ENCODE measurements around the gene XIRP2. TPM values are rescaled to one million over a fixed set of nuclear protein-coding genes. Genes with fewer than 3 reads are reported as not detected.

Gene XIRP2
- total and polyA plus RNA-seq, 2 of the 8 experiments (the other 6 are each of a cell fraction or from before 2014, with no cell fraction given), result 0.11 TPM; not detected in 1

DNA sequence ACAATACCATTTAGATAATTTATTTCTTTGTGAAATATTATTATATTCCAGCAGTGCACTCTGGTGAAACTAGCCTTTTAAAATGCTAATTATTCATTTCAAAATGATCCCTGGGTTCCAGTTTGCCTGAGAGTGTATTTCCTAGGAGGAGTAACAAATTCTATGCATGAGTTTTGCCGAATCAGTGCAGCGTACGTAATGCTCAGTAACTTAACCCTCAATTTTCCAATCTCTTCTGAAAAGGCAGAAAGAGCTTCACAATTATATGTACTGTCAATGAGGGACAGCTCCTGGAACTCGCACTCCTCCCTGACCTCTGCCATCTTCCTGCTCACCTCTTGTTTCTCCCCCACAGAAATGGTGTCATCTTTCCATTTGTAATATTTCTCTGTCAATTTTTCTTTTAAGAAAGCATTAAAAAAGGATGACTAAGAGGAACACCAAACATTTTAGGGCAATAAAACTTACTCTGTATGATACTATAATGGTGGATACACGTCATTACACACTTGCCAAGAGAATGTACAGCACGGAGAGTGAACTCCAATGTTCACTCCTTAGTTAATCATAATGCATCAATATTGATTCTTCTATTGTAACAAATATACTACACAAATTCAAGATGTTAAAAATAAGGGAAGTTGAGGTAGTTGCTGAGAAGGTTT lies 25.7 kb upstream of the XIRP2 start:
- Histone ChIP-seq H2BK120ac (replicated peaks; ENCODE audit: low read depth, low read length) (no peak overlapping the region), H2BK12ac (ENCODE audit: low read depth, low read length) (no peak overlapping the region), H3K18ac (ENCODE audit: extremely low read depth, low read length) (no peak overlapping the region), H3K23ac (ENCODE audit: insufficient read length) (no peak overlapping the region), H4K5ac (ENCODE audit: insufficient read length, low read depth, low read length) (no peak overlapping the region), H3K4me2 (ENCODE audit: insufficient read depth in 1 of 2, low read depth in 2 of 2, low read length in 2 of 2) (no peak overlapping the region), H3K4me1 (replicated peaks in 1 of 4; ENCODE audit: control insufficient read depth in 3 of 4, insufficient read depth in 4 of 4, low read length in 3 of 4) (no peaks in the 10 kb centered on the region), H3K79me1 (ENCODE audit: low read depth, low read length) (no peaks in the 10 kb centered on the region), H2AK5ac (ENCODE audit: low read depth, low read length) (no peak overlapping the region), H2BK15ac (ENCODE audit: low read length) (no peak overlapping the region), H3K56ac (replicated peaks; ENCODE audit: insufficient read length, low read depth, low read length) (no peak overlapping the region), H4K91ac (replicated peaks; ENCODE audit: insufficient read length, low read length) (no peak overlapping the region), H3K4me3 (ENCODE audit: extremely low read depth in 1 of 4, insufficient read depth in 2 of 4, low read depth in 3 of 4, low read length in 4 of 4) (no peak overlapping the region), H4K20me1 (replicated peaks in 1 of 2; ENCODE audit: control insufficient read depth in 1 of 2, insufficient read depth in 2 of 2, low read length in 2 of 2) (no peaks in the 10 kb centered on the region), H3K79me2 (ENCODE audit: control insufficient read depth in 1 of 2, insufficient read depth in 2 of 2, low read length in 2 of 2) (no peaks in the 10 kb centered on the region), H3K27ac (ENCODE audit: low read depth, low read length) (no peak overlapping the region), H3K36me3 (ENCODE audit: control insufficient read depth in 2 of 4, insufficient read depth in 4 of 4, low read length in 3 of 4) (no peaks in the 10 kb centered on the region), H3K4ac (replicated peaks; ENCODE audit: insufficient read length, low read depth, low read length) (no peak overlapping the region), H3K23me2 (ENCODE audit: low read depth, low read length) (no peaks in the 10 kb centered on the region), H3K9me3 (ENCODE audit: insufficient read depth in 2 of 2, low read depth in 1 of 2, low read length in 1 of 2) (no peaks in the 10 kb centered on the region), H2BK20ac (ENCODE audit: low read length) (no peak overlapping the region), H3K14ac (ENCODE audit: insufficient read length) (no peak overlapping the region), H2AFZ (ENCODE audit: low read length) (no peak overlapping the region), H3K9ac (replicated peaks in 1 of 4; ENCODE audit: extremely low read depth in 1 of 4, low read depth in 3 of 4, low read length in 3 of 4) (no peak overlapping the region), H4K8ac (ENCODE audit: extremely low read depth, insufficient read depth, low read length) (no peak overlapping the region), H3K27me3 (replicated peaks in 1 of 4; ENCODE audit: control insufficient read depth in 3 of 4, extremely low read depth in 1 of 4, insufficient read depth in 3 of 4, low read length in 3 of 4) (no peaks in the 10 kb centered on the region), H2BK5ac (ENCODE audit: low read depth, low read length) (no peak overlapping the region)
- CTCF ChIA-PET (ENCODE audit: partially characterized antibody), result no interaction called here
- 78% methylated on average over 6 of the region's 6 CpGs; no CpG with 5 or more reads in 1 of the 2 experiments for WGBS, 2 experiments (ENCODE audit: extremely low coverage in 1 of 2, insufficient coverage in 1 of 2, insufficient read length in 1 of 2, insufficient replicate concordance in 2 of 2, low coverage in 1 of 2, low lambda C conversion rate in 2 of 2, missing lambda C conversion rate in 1 of 2)
- FAIRE-seq (no peak), DNase-seq (ENCODE audit: low read depth in 1 of 2, low spot score in 2 of 2) (no peak)
- POLR2A ChIA-PET (ENCODE audit: partially characterized antibody), result no interaction called here
- no peak for TF ChIP-seq BACH1 (IDR thresholded peaks at IDR 0.05; ENCODE audit: low read length)
- no peak for TF ChIP-seq EP300 (IDR thresholded peaks at IDR 0.05; ENCODE audit: borderline replicate concordance in 1 of 2, low read depth in 2 of 2, low read length in 2 of 2)

All from H1 (cell line).